Osteocyte (in vitro differentiated cells): ENCODE measurements around the gene GUCY1A1. TPM values are rescaled to one million over a fixed set of nuclear protein-coding genes. Genes with fewer than 3 reads are reported as not detected.

ENCODE experiments used
- DNase-seq: peaks from one replicate; pipeline ENCODE4 v3.0.0; 2021; ENCODE audit warnings: mixed read lengths; ENCODE audit not compliant: unreplicated experiment; ENCODE audit errors: extremely low spot score
- H3K27ac Mint-ChIP-seq: one replicate; pipeline ENCODE4 v1.8.0; 2021; ENCODE audit warnings: mild to moderate bottlenecking, mixed read lengths; ENCODE audit not compliant: unreplicated experiment
- H3K27me3 Mint-ChIP-seq: one replicate; pipeline ENCODE4 v1.8.0; 2021; ENCODE audit warnings: mixed read lengths; ENCODE audit not compliant: unreplicated experiment
- H3K36me3 Mint-ChIP-seq: one replicate; pipeline ENCODE4 v1.8.0; 2021; ENCODE audit warnings: mixed read lengths; ENCODE audit not compliant: unreplicated experiment
- H3K4me1 Mint-ChIP-seq: one replicate; pipeline ENCODE4 v1.8.0; 2021; ENCODE audit warnings: mixed read lengths; ENCODE audit not compliant: unreplicated experiment
- H3K4me3 Mint-ChIP-seq: one replicate; pipeline ENCODE4 v1.8.0; 2021; ENCODE audit warnings: mild to moderate bottlenecking, moderate library complexity, mixed read lengths; ENCODE audit not compliant: unreplicated experiment
- H3K9me3 Mint-ChIP-seq: one replicate; pipeline ENCODE4 v1.8.0; 2021; ENCODE audit warnings: mixed read lengths; ENCODE audit not compliant: unreplicated experiment
- total RNA-seq: library from RNA; stranded (reverse); gene quantifications from 2 replicates; pipeline ENCODE4 v1.2.1, GENCODE V29; 2021
- TF ChIP-seq, protein P1 (sequence below): fragments of 200-600 bp; sonication (generic); IDR thresholded peaks from 2 replicates; pipeline ENCODE4 v1.5.0; 2021; ENCODE audit warnings: antibody characterized with exemption, mild to moderate bottlenecking, moderate library complexity

Gene GUCY1A1
- total RNA-seq, 1 donor from 2014 or later = 11.5 TPM

DNA sequence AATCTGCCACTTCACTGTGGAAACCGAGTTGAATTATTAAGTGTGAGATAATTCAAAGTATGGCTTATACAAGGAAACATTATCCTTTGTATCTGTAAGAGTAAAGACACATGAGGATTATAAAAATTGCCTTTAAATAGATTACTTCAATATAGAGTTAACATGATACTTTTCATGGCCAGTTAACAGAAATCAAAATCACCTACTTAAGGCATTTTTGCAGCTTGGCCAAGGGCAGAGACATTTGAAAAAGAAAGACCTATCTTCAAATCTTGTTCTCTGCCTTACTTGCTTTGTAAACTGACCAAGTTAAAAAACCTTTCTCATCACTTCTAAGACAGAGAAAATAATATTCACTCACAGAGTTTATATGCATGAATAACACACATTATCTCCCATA is 47.3 kb downstream of the GUCY1A1 start:
- Mint-ChIP-seq H3K4me1 (no peaks in the 10 kb centered on the region), H3K27me3 (no peaks in the 10 kb centered on the region), H3K9me3 (peaks cover 3% of the 10 kb centered on the region), H3K36me3 (peaks cover 23% of the 10 kb centered on the region), H3K4me3 (no peak overlapping the region), H3K27ac (no peak overlapping the region)
- TF ChIP-seq, protein P1, sequence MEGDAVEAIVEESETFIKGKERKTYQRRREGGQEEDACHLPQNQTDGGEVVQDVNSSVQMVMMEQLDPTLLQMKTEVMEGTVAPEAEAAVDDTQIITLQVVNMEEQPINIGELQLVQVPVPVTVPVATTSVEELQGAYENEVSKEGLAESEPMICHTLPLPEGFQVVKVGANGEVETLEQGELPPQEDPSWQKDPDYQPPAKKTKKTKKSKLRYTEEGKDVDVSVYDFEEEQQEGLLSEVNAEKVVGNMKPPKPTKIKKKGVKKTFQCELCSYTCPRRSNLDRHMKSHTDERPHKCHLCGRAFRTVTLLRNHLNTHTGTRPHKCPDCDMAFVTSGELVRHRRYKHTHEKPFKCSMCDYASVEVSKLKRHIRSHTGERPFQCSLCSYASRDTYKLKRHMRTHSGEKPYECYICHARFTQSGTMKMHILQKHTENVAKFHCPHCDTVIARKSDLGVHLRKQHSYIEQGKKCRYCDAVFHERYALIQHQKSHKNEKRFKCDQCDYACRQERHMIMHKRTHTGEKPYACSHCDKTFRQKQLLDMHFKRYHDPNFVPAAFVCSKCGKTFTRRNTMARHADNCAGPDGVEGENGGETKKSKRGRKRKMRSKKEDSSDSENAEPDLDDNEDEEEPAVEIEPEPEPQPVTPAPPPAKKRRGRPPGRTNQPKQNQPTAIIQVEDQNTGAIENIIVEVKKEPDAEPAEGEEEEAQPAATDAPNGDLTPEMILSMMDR = no peak
- DNase-seq = no peak

DNA sequence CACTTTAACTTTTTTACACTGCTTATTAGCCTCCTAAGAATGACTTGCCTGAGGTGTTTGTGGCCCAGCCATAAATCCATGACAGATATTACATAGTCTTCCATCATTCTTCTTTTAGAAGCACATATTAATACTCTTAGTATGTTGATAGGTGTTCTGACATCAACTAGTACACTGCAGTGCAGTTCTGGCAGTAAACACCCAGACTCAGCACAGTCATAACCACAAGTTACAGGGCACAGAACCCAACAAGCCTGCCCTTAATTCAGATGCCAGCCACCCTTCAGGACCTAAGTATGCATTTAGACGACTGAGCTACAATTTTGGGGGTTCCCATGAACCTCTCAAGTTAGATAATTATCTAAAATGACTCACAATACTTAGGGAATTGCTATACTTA is 55.7 kb downstream of the GUCY1A1 start:
- TF ChIP-seq, protein P1 = no peak
- no peak for DNase-seq
- no peak overlapping the region for H3K4me3 Mint-ChIP-seq
- no peak overlapping the region for H3K27ac Mint-ChIP-seq
- H3K4me1 Mint-ChIP-seq = peaks cover 2% of the 10 kb centered on the region
- no peaks in the 10 kb centered on the region for H3K9me3 Mint-ChIP-seq
- peaks cover 23% of the 10 kb centered on the region for H3K36me3 Mint-ChIP-seq
- peaks cover 2% of the 10 kb centered on the region for H3K27me3 Mint-ChIP-seq

DNA sequence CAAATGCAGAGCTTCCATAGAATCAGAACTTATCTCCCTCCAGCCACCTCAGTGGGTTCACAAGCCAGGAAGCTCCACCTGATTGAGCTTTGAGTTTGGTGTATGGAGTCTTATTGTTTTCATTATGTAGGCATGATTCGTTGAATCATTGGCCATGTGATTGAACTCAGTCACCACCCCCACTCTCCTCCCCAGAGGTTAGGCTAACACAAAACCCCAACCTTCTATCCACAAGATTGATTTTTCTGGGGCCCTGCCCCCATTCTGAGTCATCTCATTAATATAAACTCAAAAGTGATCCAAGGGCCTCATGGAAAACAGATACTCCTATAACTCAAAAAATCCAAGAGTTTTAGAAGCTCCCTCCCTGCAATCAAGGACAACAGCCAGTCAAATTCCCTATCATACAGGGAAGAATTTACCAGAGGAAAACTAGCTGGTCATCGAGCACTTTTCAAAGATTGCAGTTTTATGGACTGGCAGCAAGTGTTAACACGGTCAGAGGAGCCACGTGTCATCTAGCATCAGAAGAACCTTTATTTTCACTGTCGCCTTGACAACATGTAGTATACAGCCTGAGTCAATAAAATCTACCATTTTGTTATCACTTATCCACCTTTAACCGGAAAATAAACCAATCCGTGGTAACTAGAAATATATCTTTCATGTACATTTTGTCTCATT is 56.3 kb downstream of the GUCY1A1 start:
- no peak overlapping the region for H3K27ac Mint-ChIP-seq
- H3K9me3 Mint-ChIP-seq = no peaks in the 10 kb centered on the region
- peaks cover 4% of the 10 kb centered on the region for H3K27me3 Mint-ChIP-seq
- peaks cover 23% of the 10 kb centered on the region for H3K36me3 Mint-ChIP-seq
- DNase-seq = no peak
- no peak overlapping the region for H3K4me3 Mint-ChIP-seq
- TF ChIP-seq, protein P1 = no peak
- peaks cover 2% of the 10 kb centered on the region for H3K4me1 Mint-ChIP-seq

DNA sequence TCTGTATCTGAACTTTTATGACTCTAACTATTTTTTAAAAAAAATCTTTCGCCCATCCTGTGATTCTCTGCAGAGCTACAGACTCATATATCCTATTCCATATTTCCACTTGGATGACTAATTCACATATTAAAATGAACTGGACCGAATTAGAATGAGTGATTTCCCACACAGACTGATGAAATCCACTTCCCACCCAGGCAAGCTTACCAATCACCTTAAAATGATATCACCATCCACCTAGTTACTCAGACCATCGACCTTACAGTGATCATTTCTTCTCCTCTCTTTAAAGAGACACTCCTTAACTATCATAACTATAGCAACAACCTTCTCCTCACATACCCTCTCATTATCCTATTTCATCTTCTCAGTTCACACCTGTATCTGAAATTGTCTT is 58.1 kb downstream of the GUCY1A1 start:
- H3K27ac Mint-ChIP-seq = no peak overlapping the region
- no peak for DNase-seq
- H3K4me1 Mint-ChIP-seq = peaks cover 2% of the 10 kb centered on the region
- H3K36me3 Mint-ChIP-seq = peaks cover 21% of the 10 kb centered on the region
- H3K27me3 Mint-ChIP-seq = peaks cover 4% of the 10 kb centered on the region
- no peaks in the 10 kb centered on the region for H3K9me3 Mint-ChIP-seq
- H3K4me3 Mint-ChIP-seq = no peak overlapping the region
- TF ChIP-seq, protein P1 = no peak

DNA sequence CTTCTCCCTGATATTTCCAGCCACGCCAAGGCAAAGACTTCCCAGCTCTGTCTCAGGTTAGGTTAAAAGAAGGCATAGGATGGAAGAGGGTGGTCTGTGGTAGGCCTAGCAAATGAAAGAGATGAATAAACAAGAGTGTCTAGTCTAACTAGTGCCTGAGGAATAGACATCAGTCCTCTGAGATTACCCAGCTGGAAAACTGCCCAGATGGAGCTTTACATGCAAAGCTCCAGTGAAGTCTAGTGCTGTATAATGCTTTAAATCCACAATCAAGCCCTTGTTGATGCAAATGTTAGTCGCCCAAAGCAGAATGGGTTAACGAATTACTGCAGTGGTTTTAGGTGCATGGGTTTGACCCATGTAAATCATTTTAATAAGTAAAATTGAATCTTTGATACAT is 67.4 kb downstream of the GUCY1A1 start:
- H3K4me1 Mint-ChIP-seq = peaks cover 2% of the 10 kb centered on the region
- TF ChIP-seq, protein P1 = no peak
- no peak for DNase-seq
- H3K4me3 Mint-ChIP-seq = no peak overlapping the region
- peaks cover 5% of the 10 kb centered on the region for H3K36me3 Mint-ChIP-seq
- no peak overlapping the region for H3K27ac Mint-ChIP-seq
- peaks cover 9% of the 10 kb centered on the region for H3K27me3 Mint-ChIP-seq
- no peaks in the 10 kb centered on the region for H3K9me3 Mint-ChIP-seq
